Spleen (tissue), 11 donors: ENCODE data around the gene TSPAN17. TPM values are rescaled to one million over a fixed set of nuclear protein-coding genes. Genes with fewer than 3 reads are reported as not detected.
A peak's percentile ranks its signal among the peaks of the same experiment; 100 is the strongest.

Source experiments
- DNase-seq: peaks from one replicate; pipeline ENCODE4 v3.0.0-alpha.2; 2020
- H3K27ac ChIP-seq, 8 donors: fragments of 200-600 bp; sonication (generic) in 7 of 8; 1 replicate in 4 of 8; 2 replicates in 4 of 8; pipeline versions ENCODE4 v1.5.0 to v1.8.0; 2016 to 2021; ENCODE audit warnings: inconsistent platforms in 4 of 8, mild to moderate bottlenecking in 4 of 8, moderate library complexity in 1 of 8
- H3K27me3 ChIP-seq, 7 donors: fragments of 200-600 bp; sonication (generic) in 6 of 7; replicated peaks in 1 of 7; 1 replicate in 4 of 7; 2 replicates in 3 of 7; pipeline versions ENCODE4 v1.5.0 to v1.8.0; 2016 to 2021; ENCODE audit warnings: inconsistent platforms in 3 of 7, mild to moderate bottlenecking in 1 of 7
- H3K36me3 ChIP-seq, 6 donors: fragments of 200-600 bp; sonication (generic) in 5 of 6; 1 replicate in 4 of 6; 2 replicates in 2 of 6; pipeline versions ENCODE4 v1.5.0 to v1.8.0; 2016 to 2021; ENCODE audit warnings: inconsistent platforms in 2 of 6
- H3K4me1 ChIP-seq, 6 donors: fragments of 200-600 bp; sonication (generic) in 5 of 6; 1 replicate in 3 of 6; 2 replicates in 3 of 6; pipeline versions ENCODE4 v1.5.0 to v1.8.0; 2016 to 2021; ENCODE audit warnings: inconsistent platforms in 3 of 6
- H3K4me3 ChIP-seq, 8 donors: fragments of 200-600 bp; sonication (generic) in 7 of 8; 1 replicate in 4 of 8; 2 replicates in 4 of 8; pipeline versions ENCODE4 v1.5.0 to v1.8.0; 2016 to 2021; ENCODE audit warnings: inconsistent platforms in 4 of 8, mild to moderate bottlenecking in 4 of 8, moderate library complexity in 2 of 8
- H3K9me3 ChIP-seq, 8 donors: fragments of 200-600 bp; sonication (generic) in 7 of 8; 1 replicate in 4 of 8; 2 replicates in 4 of 8; pipeline versions ENCODE4 v1.5.0 to v1.8.0; 2016 to 2021; ENCODE audit warnings: inconsistent platforms in 4 of 8
- POLR2A ChIP-seq, 3 donors: fragments of 450-650 bp; IDR thresholded peaks; one replicate each; pipeline ENCODE4 v1.5.1; 2017; ENCODE audit warnings: antibody characterized with exemption in 3 of 3, mild to moderate bottlenecking in 1 of 3
- POLR2AphosphoS5 ChIP-seq, 3 donors: sonication (generic); formaldehyde crosslinking; IDR thresholded peaks; one replicate each; pipeline ENCODE4 v1.5.1; 2017; ENCODE audit warnings: antibody characterized with exemption in 3 of 3
- WGBS, 5 donors: extraction: QIAGEN DNeasy Blood & Tissue Kit in 3 of 5; methylation state at CpG; one replicate each; pipeline versions ENCODE4 v1.1.5 to v1.1.7; 2013 to 2018; 5-methylcytosine and 5-hydroxymethylcytosine counted together
- intact Hi-C: fragments of 100-400 bp; cut with DNase I; formaldehyde crosslinking; loops from one replicate; pipeline ENCODE4 v1.15.0; 2023; ENCODE audit warnings: low total_unique reads
- polyA plus RNA-seq, 3 donors: library from polyadenylated mRNA; stranded (reverse); fragments of 200-250 nt; gene quantifications; one replicate each; pipeline ENCODE4 v1.2.1, GENCODE V29; 2013
- total RNA-seq, 7 donors: library from RNA; depleted of rRNA in 3 of 7; stranded (reverse); fragments of >200 nt in 3 of 7; fragmentation: NEBNext Ultra II Directional in 4 of 7; extraction: Animal tissue kit (Norgen Biotek cat#: 25700) in 4 of 7; gene quantifications; one replicate each; pipeline versions ENCODE4 v1.1.0 to v1.2.1, GENCODE V29; 2016 to 2021
- TF ChIP-seq, protein P1 (sequence below), 11 experiments: fragments of 200-600 bp in 7 of 11; fragments of 450-650 bp in 4 of 11; sonication (generic) in 4 of 11; IDR thresholded peaks in 8 of 11; conservative IDR thresholded peaks in 3 of 11; 1 replicate in 7 of 11; 2 replicates in 4 of 11; pipeline versions ENCODE4 v1.4.0 to v1.8.0; 2016 to 2021; ENCODE audit warnings: antibody characterized with exemption in 11 of 11, inconsistent platforms in 4 of 11, mild to moderate bottlenecking in 1 of 11
- donor health status: healthy with polysubstance abuse.
- donor health status: DM: no; HTN: no; CAD: no; lungs with moderate emphysema.
- donor health status: DM: no; HTN: no; CAD: no.
- donor health status: Bipolar disorder and iron deficiency.
- donor health status: healthy.
- donor health status: DM: no; HTN: no; CAD: no.
- donor health status: DM: yes; HTN: yes; CAD: no.

The TSPAN17 gene
- total and polyA plus RNA-seq, 10 donors = 15.3 to 36.4 (median 23.4) TPM

DNA sequence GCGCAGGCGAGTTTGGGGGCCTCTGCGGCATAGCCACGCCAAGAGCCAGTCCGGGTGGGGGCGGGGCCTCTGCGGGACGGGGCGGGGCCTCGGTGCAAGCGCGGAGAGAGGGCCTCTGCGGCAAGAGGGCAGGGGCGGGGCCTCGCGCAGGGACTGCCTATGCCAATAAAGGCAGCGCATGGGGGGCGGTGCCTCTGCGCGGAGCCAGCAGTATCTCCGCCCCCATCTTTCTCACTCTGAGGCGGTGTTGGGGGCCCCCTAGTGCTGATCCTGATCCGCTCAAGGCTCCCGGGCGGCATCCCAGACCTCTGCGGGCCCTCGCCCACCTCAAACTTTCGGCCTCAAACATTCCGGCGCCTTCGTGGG is 28.1 kb upstream of the TSPAN17 start:
- Histone ChIP-seq H3K4me1 (peaks cover 4 to 29% (median 22%) of the 10 kb centered on the region in 6 donors), H3K4me3 (peak overlapping the region in 5 of 8 donors; percentile 6 to 53 (median 8)), H3K27me3 (peaks cover 7 to 86% (median 59%) of the 10 kb centered on the region in 7 donors), H3K9me3 (no peaks in the 10 kb centered on the region), H3K27ac (no peak overlapping the region), H3K36me3 (no peaks in the 10 kb centered on the region)
- intact Hi-C loops = no loop called here
- no peak for TF ChIP-seq POLR2A (IDR thresholded peaks at IDR 0.05)
- TF ChIP-seq, protein P1, sequence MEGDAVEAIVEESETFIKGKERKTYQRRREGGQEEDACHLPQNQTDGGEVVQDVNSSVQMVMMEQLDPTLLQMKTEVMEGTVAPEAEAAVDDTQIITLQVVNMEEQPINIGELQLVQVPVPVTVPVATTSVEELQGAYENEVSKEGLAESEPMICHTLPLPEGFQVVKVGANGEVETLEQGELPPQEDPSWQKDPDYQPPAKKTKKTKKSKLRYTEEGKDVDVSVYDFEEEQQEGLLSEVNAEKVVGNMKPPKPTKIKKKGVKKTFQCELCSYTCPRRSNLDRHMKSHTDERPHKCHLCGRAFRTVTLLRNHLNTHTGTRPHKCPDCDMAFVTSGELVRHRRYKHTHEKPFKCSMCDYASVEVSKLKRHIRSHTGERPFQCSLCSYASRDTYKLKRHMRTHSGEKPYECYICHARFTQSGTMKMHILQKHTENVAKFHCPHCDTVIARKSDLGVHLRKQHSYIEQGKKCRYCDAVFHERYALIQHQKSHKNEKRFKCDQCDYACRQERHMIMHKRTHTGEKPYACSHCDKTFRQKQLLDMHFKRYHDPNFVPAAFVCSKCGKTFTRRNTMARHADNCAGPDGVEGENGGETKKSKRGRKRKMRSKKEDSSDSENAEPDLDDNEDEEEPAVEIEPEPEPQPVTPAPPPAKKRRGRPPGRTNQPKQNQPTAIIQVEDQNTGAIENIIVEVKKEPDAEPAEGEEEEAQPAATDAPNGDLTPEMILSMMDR (IDR thresholded peaks at IDR 0.05 in 8 of 11, conservative IDR thresholded peaks at IDR 0.05 in 3 of 11) = peak in 4 of 11 experiments; percentile 9 to 38 (median 14)
- WGBS, 5 donors = 2 to 5% (median 3%) methylated on average over 6 to 31 of the region's 31 CpGs
- peak; percentile 87 for DNase-seq

GRCh38 chr5:176619569-176620332 is 27.5 kb upstream of the TSPAN17 start:
- DNase-seq = no peak
- no peaks in the 10 kb centered on the region for H3K9me3 ChIP-seq
- intact Hi-C loops = no loop called here
- no peak for TF ChIP-seq POLR2AphosphoS5 (IDR thresholded peaks at IDR 0.05)
- no peak for TF ChIP-seq POLR2A (IDR thresholded peaks at IDR 0.05)
- TF ChIP-seq, protein P1 (IDR thresholded peaks at IDR 0.05 in 8 of 11, conservative IDR thresholded peaks at IDR 0.05 in 3 of 11) = peak in 2 of 11 experiments; percentile 2 to 25
- no peak overlapping the region for H3K27ac ChIP-seq
- H3K4me1 ChIP-seq = peaks cover 4 to 29% (median 22%) of the 10 kb centered on the region in 6 donors
- no peaks in the 10 kb centered on the region for H3K36me3 ChIP-seq
- 6 to 21% (median 17%) methylated on average over 17 to 59 of the region's 59 CpGs for WGBS, 5 donors
- H3K27me3 ChIP-seq = peaks cover 7 to 92% (median 59%) of the 10 kb centered on the region in 7 donors
- peak overlapping the region in 5 of 8 donors; percentile 6 to 53 (median 8) for H3K4me3 ChIP-seq

DNA sequence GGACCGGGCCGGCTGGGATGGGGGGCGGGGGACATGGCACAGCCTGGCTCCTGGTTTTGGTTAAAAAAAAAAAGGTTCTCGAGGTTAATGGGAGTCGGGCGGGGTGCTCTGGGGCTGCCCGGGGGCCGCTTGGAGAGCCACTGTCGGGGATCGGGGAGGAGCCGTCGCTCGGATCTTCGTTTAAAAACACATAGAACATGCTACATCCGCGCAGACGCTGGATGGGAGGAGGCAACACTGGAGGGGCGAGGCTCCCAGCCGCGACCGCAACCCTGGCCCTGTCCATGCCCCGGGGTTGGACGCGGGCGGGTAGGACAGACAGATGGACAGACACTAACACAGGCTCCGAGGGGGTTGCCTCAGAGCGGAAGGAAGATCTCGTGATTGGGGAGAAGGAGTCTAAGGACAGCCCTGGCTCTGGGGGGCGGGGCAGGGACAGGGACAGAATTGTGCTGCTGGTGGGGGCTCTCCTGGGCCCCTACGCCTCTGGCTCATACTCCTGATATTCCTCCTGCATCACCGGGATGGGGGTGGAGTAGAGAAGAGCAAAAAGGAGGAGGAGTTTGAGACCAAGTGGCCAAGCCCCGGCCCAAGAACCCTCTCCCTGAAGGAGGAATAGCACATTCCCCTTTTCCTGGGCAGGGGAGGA is 26.8 kb upstream of the TSPAN17 start:
- no peaks in the 10 kb centered on the region for H3K9me3 ChIP-seq
- no peaks in the 10 kb centered on the region for H3K36me3 ChIP-seq
- H3K4me3 ChIP-seq = peak overlapping the region in 1 of 8 donors; percentile 53
- H3K4me1 ChIP-seq = peaks cover 4 to 29% (median 22%) of the 10 kb centered on the region in 6 donors
- H3K27me3 ChIP-seq = peaks cover 7 to 90% (median 58%) of the 10 kb centered on the region in 7 donors
- WGBS, 5 donors = 6 to 11% (median 7%) methylated on average over 32 of the region's 32 CpGs
- TF ChIP-seq, protein P1 (IDR thresholded peaks at IDR 0.05 in 8 of 11, conservative IDR thresholded peaks at IDR 0.05 in 3 of 11) = no peak
- no peak for TF ChIP-seq POLR2A (IDR thresholded peaks at IDR 0.05)
- no peak for TF ChIP-seq POLR2AphosphoS5 (IDR thresholded peaks at IDR 0.05)
- H3K27ac ChIP-seq = no peak overlapping the region
- intact Hi-C loops = no loop called here
- DNase-seq = no peak

DNA sequence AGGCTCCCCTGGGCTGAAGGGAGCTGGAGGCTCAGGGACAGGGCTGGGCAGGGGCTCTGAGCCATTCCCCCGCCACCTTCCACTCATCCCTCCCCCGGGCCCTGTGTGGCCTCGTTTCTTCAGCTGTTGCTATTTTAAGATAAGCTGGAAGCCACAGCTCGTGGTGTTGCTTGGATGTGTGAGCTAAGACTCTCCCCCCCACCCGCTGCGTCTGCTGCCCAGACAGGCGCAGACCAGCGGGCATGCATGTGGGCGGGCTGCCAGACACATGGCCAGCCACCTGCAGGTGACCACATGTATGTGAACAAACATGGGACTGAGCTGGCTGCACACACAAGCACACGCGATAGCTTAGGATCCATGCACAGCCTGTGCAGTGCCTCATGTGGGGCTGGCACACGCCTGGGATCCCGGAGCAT is 25.6 kb upstream of the TSPAN17 start:
- peaks cover 4 to 29% (median 22%) of the 10 kb centered on the region in 6 donors for H3K4me1 ChIP-seq
- peaks cover 7 to 90% (median 47%) of the 10 kb centered on the region in 7 donors for H3K27me3 ChIP-seq
- no peak for DNase-seq
- intact Hi-C loops = no loop called here
- no peak overlapping the region for H3K4me3 ChIP-seq
- H3K36me3 ChIP-seq = no peaks in the 10 kb centered on the region
- no peak overlapping the region for H3K27ac ChIP-seq
- TF ChIP-seq, protein P1 (IDR thresholded peaks at IDR 0.05 in 8 of 11, conservative IDR thresholded peaks at IDR 0.05 in 3 of 11) = no peak
- TF ChIP-seq POLR2AphosphoS5 (IDR thresholded peaks at IDR 0.05) (no peak), POLR2A (IDR thresholded peaks at IDR 0.05) (no peak)
- no peaks in the 10 kb centered on the region for H3K9me3 ChIP-seq
- 55 to 66% (median 62%) methylated on average over 11 to 13 of the region's 13 CpGs for WGBS, 5 donors
